ENCODE data around the gene PDE3A.

DNA sequence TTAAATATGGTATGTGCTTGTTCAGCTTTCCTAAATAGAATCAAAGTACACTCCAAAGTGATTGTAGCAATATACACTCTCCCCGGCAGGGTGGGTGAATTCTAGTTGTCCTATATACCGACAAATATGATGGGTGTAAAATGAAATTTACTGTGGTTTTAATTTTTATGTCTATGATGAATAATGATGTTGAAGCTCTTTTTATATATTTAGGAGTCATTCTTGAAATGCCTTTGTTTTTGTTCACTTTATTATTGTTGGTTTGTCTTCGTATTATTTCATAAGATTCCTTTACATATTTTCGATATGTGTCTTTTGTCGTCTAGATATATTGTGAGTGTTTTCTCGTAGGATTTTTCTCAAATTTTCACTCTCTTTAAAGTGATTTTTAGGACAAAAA is 105.7 kb downstream of the PDE3A start:
- TF ChIP-seq POLR2A (IDR thresholded peaks at IDR 0.05; ENCODE audit: borderline replicate concordance, extremely low read depth, insufficient read depth, insufficient read length) (no peak), ELF1 (IDR thresholded peaks at IDR 0.05; ENCODE audit: borderline replicate concordance, low read depth) (no peak), RAD21 (IDR thresholded peaks at IDR 0.05; ENCODE audit: low read depth) (no peak), EZH2 (IDR thresholded peaks at IDR 0.05) (no peak), TCF7L2 (IDR thresholded peaks at IDR 0.05; ENCODE audit: borderline replicate concordance, extremely low read depth, insufficient read depth, insufficient read length) (no peak), POLR2AphosphoS5 (IDR thresholded peaks at IDR 0.05; ENCODE audit: low read depth, low read length) (no peak), ZNF274 (IDR thresholded peaks at IDR 0.05; ENCODE audit: low read depth, low read length) (no peak), SRF (IDR thresholded peaks at IDR 0.05; ENCODE audit: low read depth) (no peak), CEBPB (IDR thresholded peaks at IDR 0.05; ENCODE audit: low read depth) (no peak)
- TF ChIP-seq, protein P1, sequence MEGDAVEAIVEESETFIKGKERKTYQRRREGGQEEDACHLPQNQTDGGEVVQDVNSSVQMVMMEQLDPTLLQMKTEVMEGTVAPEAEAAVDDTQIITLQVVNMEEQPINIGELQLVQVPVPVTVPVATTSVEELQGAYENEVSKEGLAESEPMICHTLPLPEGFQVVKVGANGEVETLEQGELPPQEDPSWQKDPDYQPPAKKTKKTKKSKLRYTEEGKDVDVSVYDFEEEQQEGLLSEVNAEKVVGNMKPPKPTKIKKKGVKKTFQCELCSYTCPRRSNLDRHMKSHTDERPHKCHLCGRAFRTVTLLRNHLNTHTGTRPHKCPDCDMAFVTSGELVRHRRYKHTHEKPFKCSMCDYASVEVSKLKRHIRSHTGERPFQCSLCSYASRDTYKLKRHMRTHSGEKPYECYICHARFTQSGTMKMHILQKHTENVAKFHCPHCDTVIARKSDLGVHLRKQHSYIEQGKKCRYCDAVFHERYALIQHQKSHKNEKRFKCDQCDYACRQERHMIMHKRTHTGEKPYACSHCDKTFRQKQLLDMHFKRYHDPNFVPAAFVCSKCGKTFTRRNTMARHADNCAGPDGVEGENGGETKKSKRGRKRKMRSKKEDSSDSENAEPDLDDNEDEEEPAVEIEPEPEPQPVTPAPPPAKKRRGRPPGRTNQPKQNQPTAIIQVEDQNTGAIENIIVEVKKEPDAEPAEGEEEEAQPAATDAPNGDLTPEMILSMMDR (IDR thresholded peaks at IDR 0.05 in 2 of 3, conservative IDR thresholded peaks at IDR 0.05 in 1 of 3; ENCODE audit: borderline replicate concordance in 1 of 3, insufficient read depth in 1 of 3, low read depth in 2 of 3, low read length in 2 of 3): no peak
- TF ChIP-seq, protein P2, sequence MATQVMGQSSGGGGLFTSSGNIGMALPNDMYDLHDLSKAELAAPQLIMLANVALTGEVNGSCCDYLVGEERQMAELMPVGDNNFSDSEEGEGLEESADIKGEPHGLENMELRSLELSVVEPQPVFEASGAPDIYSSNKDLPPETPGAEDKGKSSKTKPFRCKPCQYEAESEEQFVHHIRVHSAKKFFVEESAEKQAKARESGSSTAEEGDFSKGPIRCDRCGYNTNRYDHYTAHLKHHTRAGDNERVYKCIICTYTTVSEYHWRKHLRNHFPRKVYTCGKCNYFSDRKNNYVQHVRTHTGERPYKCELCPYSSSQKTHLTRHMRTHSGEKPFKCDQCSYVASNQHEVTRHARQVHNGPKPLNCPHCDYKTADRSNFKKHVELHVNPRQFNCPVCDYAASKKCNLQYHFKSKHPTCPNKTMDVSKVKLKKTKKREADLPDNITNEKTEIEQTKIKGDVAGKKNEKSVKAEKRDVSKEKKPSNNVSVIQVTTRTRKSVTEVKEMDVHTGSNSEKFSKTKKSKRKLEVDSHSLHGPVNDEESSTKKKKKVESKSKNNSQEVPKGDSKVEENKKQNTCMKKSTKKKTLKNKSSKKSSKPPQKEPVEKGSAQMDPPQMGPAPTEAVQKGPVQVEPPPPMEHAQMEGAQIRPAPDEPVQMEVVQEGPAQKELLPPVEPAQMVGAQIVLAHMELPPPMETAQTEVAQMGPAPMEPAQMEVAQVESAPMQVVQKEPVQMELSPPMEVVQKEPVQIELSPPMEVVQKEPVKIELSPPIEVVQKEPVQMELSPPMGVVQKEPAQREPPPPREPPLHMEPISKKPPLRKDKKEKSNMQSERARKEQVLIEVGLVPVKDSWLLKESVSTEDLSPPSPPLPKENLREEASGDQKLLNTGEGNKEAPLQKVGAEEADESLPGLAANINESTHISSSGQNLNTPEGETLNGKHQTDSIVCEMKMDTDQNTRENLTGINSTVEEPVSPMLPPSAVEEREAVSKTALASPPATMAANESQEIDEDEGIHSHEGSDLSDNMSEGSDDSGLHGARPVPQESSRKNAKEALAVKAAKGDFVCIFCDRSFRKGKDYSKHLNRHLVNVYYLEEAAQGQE (IDR thresholded peaks at IDR 0.05; ENCODE audit: low read depth): no peak
- TF ChIP-seq, protein P3, sequence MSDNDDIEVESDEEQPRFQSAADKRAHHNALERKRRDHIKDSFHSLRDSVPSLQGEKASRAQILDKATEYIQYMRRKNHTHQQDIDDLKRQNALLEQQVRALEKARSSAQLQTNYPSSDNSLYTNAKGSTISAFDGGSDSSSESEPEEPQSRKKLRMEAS (IDR thresholded peaks at IDR 0.05): no peak

Measured in HCT116 (cell line).